Measurements from ENCODE around the gene KIF21A.

DNA sequence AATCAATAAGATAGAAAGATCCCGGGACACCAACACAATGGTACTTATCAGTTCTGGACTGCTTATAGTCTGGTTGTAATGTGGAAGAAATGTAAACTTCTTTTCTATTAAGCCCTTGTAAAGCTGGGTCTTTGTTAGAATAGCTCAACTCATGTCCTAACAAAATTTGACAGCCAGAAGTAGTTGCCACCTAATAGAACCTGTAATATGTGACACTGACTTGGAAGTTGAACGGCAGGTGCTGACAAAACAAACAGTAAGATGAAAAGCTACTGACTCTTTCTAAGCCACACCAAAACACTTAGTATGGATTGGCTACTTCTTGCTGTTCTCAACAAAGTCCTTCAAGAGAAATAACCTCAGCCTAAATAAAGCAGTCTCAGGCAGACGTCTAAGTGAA lies 56.6 kb downstream of the KIF21A start:
- TF ChIP-seq, protein P1, sequence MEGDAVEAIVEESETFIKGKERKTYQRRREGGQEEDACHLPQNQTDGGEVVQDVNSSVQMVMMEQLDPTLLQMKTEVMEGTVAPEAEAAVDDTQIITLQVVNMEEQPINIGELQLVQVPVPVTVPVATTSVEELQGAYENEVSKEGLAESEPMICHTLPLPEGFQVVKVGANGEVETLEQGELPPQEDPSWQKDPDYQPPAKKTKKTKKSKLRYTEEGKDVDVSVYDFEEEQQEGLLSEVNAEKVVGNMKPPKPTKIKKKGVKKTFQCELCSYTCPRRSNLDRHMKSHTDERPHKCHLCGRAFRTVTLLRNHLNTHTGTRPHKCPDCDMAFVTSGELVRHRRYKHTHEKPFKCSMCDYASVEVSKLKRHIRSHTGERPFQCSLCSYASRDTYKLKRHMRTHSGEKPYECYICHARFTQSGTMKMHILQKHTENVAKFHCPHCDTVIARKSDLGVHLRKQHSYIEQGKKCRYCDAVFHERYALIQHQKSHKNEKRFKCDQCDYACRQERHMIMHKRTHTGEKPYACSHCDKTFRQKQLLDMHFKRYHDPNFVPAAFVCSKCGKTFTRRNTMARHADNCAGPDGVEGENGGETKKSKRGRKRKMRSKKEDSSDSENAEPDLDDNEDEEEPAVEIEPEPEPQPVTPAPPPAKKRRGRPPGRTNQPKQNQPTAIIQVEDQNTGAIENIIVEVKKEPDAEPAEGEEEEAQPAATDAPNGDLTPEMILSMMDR (IDR thresholded peaks at IDR 0.05): no peak
- no peak for TF ChIP-seq POLR2A (IDR thresholded peaks at IDR 0.05)

Measured in lower leg skin (tissue), 3 donors.